SU-DHL-6 (cell line): Measurements from ENCODE around the gene KLLN.

Experiments used
- CTCF ChIP-seq: fragments of 200-600 bp; sonication (generic); IDR thresholded peaks from one replicate; pipeline ENCODE4 v1.5.1; 2017; ENCODE audit warnings: antibody characterized with exemption, mild to moderate bottlenecking, low read length, moderate library complexity; ENCODE audit not compliant: insufficient read depth, poor library complexity, severe bottlenecking
- EZH2phosphoT487 ChIP-seq: fragments of 200-600 bp; sonication (generic), shearing (Covaris generic); conservative IDR thresholded peaks from 2 replicates; pipeline ENCODE4 v1.6.1; 2018; ENCODE audit warnings: mild to moderate bottlenecking, antibody characterized with exemption, low read length, moderate library complexity, mixed read lengths

- no peak for TF ChIP-seq CTCF
- TF ChIP-seq EZH2phosphoT487, result no peak
These were observed 46.3 kb downstream of the KLLN start for GRCh38 chr10:87816898-87817608.
